Measurements from ENCODE around the gene SMAD7.

The SMAD7 gene

GRCh38 chr18:48892146-48892855, 58.5 kb downstream of the SMAD7 start:
- DNase-seq (ENCODE audit: low read depth): no peak
- Histone ChIP-seq H3K4me1 (ENCODE audit: control insufficient read depth, insufficient read depth, low read length) (peaks cover 8% of the 10 kb centered on the region), H3K9ac (ENCODE audit: low read length) (no peak overlapping the region), H3K9me3 (ENCODE audit: control insufficient read depth, low read length) (no peaks in the 10 kb centered on the region), H3K4me3 (ENCODE audit: low read length) (no peak overlapping the region), H3K36me3 (ENCODE audit: control insufficient read depth, insufficient read depth, low read length, severe bottlenecking) (no peaks in the 10 kb centered on the region), H3K27me3 (replicated peaks; ENCODE audit: control insufficient read depth, insufficient read depth, low read length) (no peaks in the 10 kb centered on the region)

- Histone ChIP-seq H3K36me3 (ENCODE audit: control insufficient read depth, insufficient read depth, low read length, severe bottlenecking) (no peaks in the 10 kb centered on the region), H3K4me3 (ENCODE audit: low read length) (no peak overlapping the region), H3K9me3 (ENCODE audit: control insufficient read depth, low read length) (no peaks in the 10 kb centered on the region), H3K4me1 (ENCODE audit: control insufficient read depth, insufficient read depth, low read length) (peaks cover 5% of the 10 kb centered on the region), H3K9ac (ENCODE audit: low read length) (no peak overlapping the region), H3K27me3 (replicated peaks; ENCODE audit: control insufficient read depth, insufficient read depth, low read length) (no peaks in the 10 kb centered on the region)
- DNase-seq (ENCODE audit: low read depth): no peak
Measured at GRCh38 chr18:48891721-48892120, 59.0 kb downstream of the SMAD7 start.

- H3K36me3 ChIP-seq (ENCODE audit: control insufficient read depth, insufficient read depth, low read length, severe bottlenecking): no peaks in the 10 kb centered on the region
- H3K9me3 ChIP-seq (ENCODE audit: control insufficient read depth, low read length): no peaks in the 10 kb centered on the region
- no peak overlapping the region for H3K4me3 ChIP-seq (ENCODE audit: low read length)
- peaks cover 4% of the 10 kb centered on the region for H3K4me1 ChIP-seq (ENCODE audit: control insufficient read depth, insufficient read depth, low read length)
- no peak for DNase-seq (ENCODE audit: low read depth)
- H3K9ac ChIP-seq (ENCODE audit: low read length): no peak overlapping the region
- H3K27me3 ChIP-seq (replicated peaks; ENCODE audit: control insufficient read depth, insufficient read depth, low read length): no peaks in the 10 kb centered on the region
Measured at GRCh38 chr18:48889981-48890762, 60.6 kb downstream of the SMAD7 start.

GRCh38 chr18:48889115-48889941, 61.4 kb downstream of the SMAD7 start:
- Histone ChIP-seq H3K27me3 (replicated peaks; ENCODE audit: control insufficient read depth, insufficient read depth, low read length) (no peaks in the 10 kb centered on the region), H3K4me3 (ENCODE audit: low read length) (no peak overlapping the region), H3K9me3 (ENCODE audit: control insufficient read depth, low read length) (no peaks in the 10 kb centered on the region), H3K9ac (ENCODE audit: low read length) (no peak overlapping the region), H3K36me3 (ENCODE audit: control insufficient read depth, insufficient read depth, low read length, severe bottlenecking) (no peaks in the 10 kb centered on the region), H3K4me1 (ENCODE audit: control insufficient read depth, insufficient read depth, low read length) (no peaks in the 10 kb centered on the region)
- no peak for DNase-seq (ENCODE audit: low read depth)

GRCh38 chr18:48888773-48889080, 62.0 kb downstream of the SMAD7 start:
- Histone ChIP-seq H3K27me3 (replicated peaks; ENCODE audit: control insufficient read depth, insufficient read depth, low read length) (no peaks in the 10 kb centered on the region), H3K36me3 (ENCODE audit: control insufficient read depth, insufficient read depth, low read length, severe bottlenecking) (no peaks in the 10 kb centered on the region), H3K4me1 (ENCODE audit: control insufficient read depth, insufficient read depth, low read length) (no peaks in the 10 kb centered on the region), H3K9ac (ENCODE audit: low read length) (no peak overlapping the region), H3K9me3 (ENCODE audit: control insufficient read depth, low read length) (no peaks in the 10 kb centered on the region), H3K4me3 (ENCODE audit: low read length) (no peak overlapping the region)
- no peak for DNase-seq (ENCODE audit: low read depth)

- H3K9ac ChIP-seq (ENCODE audit: low read length): no peak overlapping the region
- no peaks in the 10 kb centered on the region for H3K9me3 ChIP-seq (ENCODE audit: control insufficient read depth, low read length)
- H3K36me3 ChIP-seq (ENCODE audit: control insufficient read depth, insufficient read depth, low read length, severe bottlenecking): no peaks in the 10 kb centered on the region
- no peaks in the 10 kb centered on the region for H3K27me3 ChIP-seq (replicated peaks; ENCODE audit: control insufficient read depth, insufficient read depth, low read length)
- no peaks in the 10 kb centered on the region for H3K4me1 ChIP-seq (ENCODE audit: control insufficient read depth, insufficient read depth, low read length)
- H3K4me3 ChIP-seq (ENCODE audit: low read length): no peak overlapping the region
- DNase-seq (ENCODE audit: low read depth): no peak
Measured at GRCh38 chr18:48887905-48888772, 62.6 kb downstream of the SMAD7 start.

- Histone ChIP-seq H3K4me3 (ENCODE audit: low read length) (no peak overlapping the region), H3K27me3 (replicated peaks; ENCODE audit: control insufficient read depth, insufficient read depth, low read length) (no peaks in the 10 kb centered on the region), H3K4me1 (ENCODE audit: control insufficient read depth, insufficient read depth, low read length) (no peaks in the 10 kb centered on the region), H3K9me3 (ENCODE audit: control insufficient read depth, low read length) (no peaks in the 10 kb centered on the region), H3K36me3 (ENCODE audit: control insufficient read depth, insufficient read depth, low read length, severe bottlenecking) (no peaks in the 10 kb centered on the region), H3K9ac (ENCODE audit: low read length) (no peak overlapping the region)
- DNase-seq (ENCODE audit: low read depth): no peak
Measured at GRCh38 chr18:48887294-48887904, 63.4 kb downstream of the SMAD7 start.

GRCh38 chr18:48886520-48887293, 64.1 kb downstream of the SMAD7 start:
- Histone ChIP-seq H3K9me3 (ENCODE audit: control insufficient read depth, low read length) (no peaks in the 10 kb centered on the region), H3K4me3 (ENCODE audit: low read length) (no peak overlapping the region), H3K27me3 (replicated peaks; ENCODE audit: control insufficient read depth, insufficient read depth, low read length) (no peaks in the 10 kb centered on the region), H3K36me3 (ENCODE audit: control insufficient read depth, insufficient read depth, low read length, severe bottlenecking) (no peaks in the 10 kb centered on the region), H3K9ac (ENCODE audit: low read length) (no peak overlapping the region), H3K4me1 (ENCODE audit: control insufficient read depth, insufficient read depth, low read length) (no peaks in the 10 kb centered on the region)
- DNase-seq (ENCODE audit: low read depth): no peak

- DNase-seq (ENCODE audit: low read depth): no peak
- Histone ChIP-seq H3K9me3 (ENCODE audit: control insufficient read depth, low read length) (no peaks in the 10 kb centered on the region), H3K9ac (ENCODE audit: low read length) (no peak overlapping the region), H3K27me3 (replicated peaks; ENCODE audit: control insufficient read depth, insufficient read depth, low read length) (no peaks in the 10 kb centered on the region), H3K4me1 (ENCODE audit: control insufficient read depth, insufficient read depth, low read length) (no peaks in the 10 kb centered on the region), H3K36me3 (ENCODE audit: control insufficient read depth, insufficient read depth, low read length, severe bottlenecking) (no peaks in the 10 kb centered on the region), H3K4me3 (ENCODE audit: low read length) (no peak overlapping the region)
Measured at GRCh38 chr18:48885924-48886400, 64.8 kb downstream of the SMAD7 start.

Measured in adipocyte (in vitro differentiated cells).